Neutrophil (primary cell): ENCODE measurements around the gene UBLCP1.
"Not testable (repeated sequence)": the region's sequence is repeated elsewhere in the genome, so short reads cannot be mapped to it uniquely, and the experiment has no call there.

Source experiments
- H3K27ac ChIP-seq: fragments of 200-600 bp; sonication (generic); 2 replicates; pipeline ENCODE4 v1.5.1; 2016; ENCODE audit warnings: mild to moderate bottlenecking, moderate library complexity
- H3K27me3 ChIP-seq: fragments of 200-600 bp; sonication (generic); 2 replicates; pipeline ENCODE4 v1.6.0; 2016; ENCODE audit warnings: mild to moderate bottlenecking
- H3K36me3 ChIP-seq: fragments of 200-600 bp; sonication (generic); 2 replicates; pipeline ENCODE4 v1.5.1; 2017
- H3K4me1 ChIP-seq, 2 experiments: fragments of 200-600 bp in 1 of 2; sonication (generic) in 1 of 2; 1 replicate in 1 of 2; 2 replicates in 1 of 2; pipeline versions ENCODE4 v1.5.1 to v1.6.1; 2013 to 2016; ENCODE audit warnings: low read depth in 1 of 2, low read length in 1 of 2, mild to moderate bottlenecking in 1 of 2, moderate library complexity in 1 of 2; ENCODE audit not compliant: control insufficient read depth in 1 of 2, insufficient read depth in 1 of 2
- H3K4me3 ChIP-seq, 2 experiments: fragments of 200-600 bp in 1 of 2; sonication (generic) in 1 of 2; 1 replicate in 1 of 2; 2 replicates in 1 of 2; pipeline ENCODE4 v1.5.1; 2013 to 2016; ENCODE audit warnings: low read depth in 1 of 2, low read length in 1 of 2, mild to moderate bottlenecking in 1 of 2, moderate library complexity in 1 of 2
- H3K9me3 ChIP-seq: fragments of 200-600 bp; sonication (generic); 2 replicates; pipeline ENCODE4 v1.5.1; 2016
- TF ChIP-seq, protein P1 (sequence below): fragments of 200-600 bp; sonication (generic); IDR thresholded peaks from 2 replicates; pipeline ENCODE4 v1.5.1; 2016; ENCODE audit warnings: antibody characterized with exemption

UBLCP1 gene

DNA sequence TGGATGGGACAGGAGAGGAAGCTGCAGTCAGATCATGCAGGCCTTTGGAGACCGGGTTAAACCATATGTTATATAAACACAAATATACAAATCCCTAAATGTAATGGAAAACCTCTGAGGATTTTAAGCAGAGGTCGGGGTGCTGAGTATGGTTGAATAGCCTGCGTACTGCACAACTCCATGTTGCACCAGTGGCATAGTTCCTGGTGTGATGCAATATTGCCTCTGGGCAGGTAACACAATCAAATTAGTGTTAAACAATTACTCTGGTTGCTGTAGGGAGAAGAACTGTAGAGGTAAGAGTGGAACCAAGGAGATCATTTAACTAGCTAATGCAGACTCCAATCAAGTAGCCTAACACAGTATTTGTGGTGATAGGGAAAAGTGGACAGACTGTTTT is 32.4 kb upstream of the UBLCP1 start:
- H3K36me3 ChIP-seq, result no peaks in the 10 kb centered on the region
- H3K4me3 ChIP-seq, result no peak overlapping the region
- TF ChIP-seq, protein P1, sequence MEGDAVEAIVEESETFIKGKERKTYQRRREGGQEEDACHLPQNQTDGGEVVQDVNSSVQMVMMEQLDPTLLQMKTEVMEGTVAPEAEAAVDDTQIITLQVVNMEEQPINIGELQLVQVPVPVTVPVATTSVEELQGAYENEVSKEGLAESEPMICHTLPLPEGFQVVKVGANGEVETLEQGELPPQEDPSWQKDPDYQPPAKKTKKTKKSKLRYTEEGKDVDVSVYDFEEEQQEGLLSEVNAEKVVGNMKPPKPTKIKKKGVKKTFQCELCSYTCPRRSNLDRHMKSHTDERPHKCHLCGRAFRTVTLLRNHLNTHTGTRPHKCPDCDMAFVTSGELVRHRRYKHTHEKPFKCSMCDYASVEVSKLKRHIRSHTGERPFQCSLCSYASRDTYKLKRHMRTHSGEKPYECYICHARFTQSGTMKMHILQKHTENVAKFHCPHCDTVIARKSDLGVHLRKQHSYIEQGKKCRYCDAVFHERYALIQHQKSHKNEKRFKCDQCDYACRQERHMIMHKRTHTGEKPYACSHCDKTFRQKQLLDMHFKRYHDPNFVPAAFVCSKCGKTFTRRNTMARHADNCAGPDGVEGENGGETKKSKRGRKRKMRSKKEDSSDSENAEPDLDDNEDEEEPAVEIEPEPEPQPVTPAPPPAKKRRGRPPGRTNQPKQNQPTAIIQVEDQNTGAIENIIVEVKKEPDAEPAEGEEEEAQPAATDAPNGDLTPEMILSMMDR, result no peak
- no peaks in the 10 kb centered on the region for H3K27me3 ChIP-seq
- H3K4me1 ChIP-seq, result peaks cover 43 to 54% of the 10 kb centered on the region in 2 experiments
- no peaks in the 10 kb centered on the region for H3K9me3 ChIP-seq
- H3K27ac ChIP-seq, result peak overlapping the region; percentile 43

GRCh38 chr5:159231167-159231566 is 31.9 kb upstream of the UBLCP1 start:
- H3K27ac ChIP-seq, result peak overlapping the region; percentile 43
- H3K9me3 ChIP-seq, result no peaks in the 10 kb centered on the region
- H3K4me1 ChIP-seq, result peaks cover 41 to 50% of the 10 kb centered on the region in 2 experiments
- H3K36me3 ChIP-seq, result no peaks in the 10 kb centered on the region
- H3K4me3 ChIP-seq, result no peak overlapping the region
- TF ChIP-seq, protein P1, result no peak
- H3K27me3 ChIP-seq, result no peaks in the 10 kb centered on the region

DNA sequence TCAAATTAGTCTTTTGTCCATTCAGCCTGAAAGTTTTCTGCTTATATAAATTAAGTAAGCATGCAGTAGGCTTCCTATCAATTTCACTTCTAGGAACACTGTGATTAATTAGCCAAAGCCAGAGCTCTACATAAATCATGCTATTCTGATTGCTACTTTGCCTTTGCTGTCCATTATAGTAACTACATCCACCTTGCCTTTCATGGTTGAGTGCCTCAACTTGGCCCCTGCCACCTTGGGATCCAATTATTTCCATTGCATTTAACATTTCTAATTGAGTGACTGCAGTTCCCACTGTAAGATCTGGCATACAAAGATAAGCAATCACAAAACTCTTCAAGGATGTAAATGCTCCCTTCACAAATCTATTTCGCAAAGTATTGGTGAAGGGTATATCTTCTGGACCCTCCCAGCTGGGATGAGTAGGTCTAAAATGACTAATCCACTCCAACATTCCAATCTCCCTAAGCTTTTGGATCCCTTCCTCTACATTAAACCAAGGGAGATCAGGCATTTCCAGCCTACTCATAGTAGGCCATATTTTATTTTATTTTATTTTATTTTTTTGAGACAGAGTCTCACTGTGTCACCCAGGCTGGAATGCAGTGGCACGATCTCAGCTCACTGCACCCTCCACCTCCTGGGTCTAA is 27.1 kb upstream of the UBLCP1 start:
- not testable (repeated sequence) for H3K4me3 ChIP-seq, H3K27me3 ChIP-seq, H3K9me3 ChIP-seq, H3K4me1 ChIP-seq, H3K27ac ChIP-seq, H3K36me3 ChIP-seq

GRCh38 chr5:159240301-159240870 is 22.7 kb upstream of the UBLCP1 start:
- H3K4me1 ChIP-seq, result peaks cover 14 to 17% of the 10 kb centered on the region in 2 experiments
- H3K4me3 ChIP-seq, result no peak overlapping the region
- no peaks in the 10 kb centered on the region for H3K9me3 ChIP-seq
- no peaks in the 10 kb centered on the region for H3K27me3 ChIP-seq
- H3K27ac ChIP-seq, result no peak overlapping the region
- H3K36me3 ChIP-seq, result no peaks in the 10 kb centered on the region
- TF ChIP-seq, protein P1, result no peak

GRCh38 chr5:159241946-159242552 is 21.0 kb upstream of the UBLCP1 start:
- Histone ChIP-seq H3K4me1 (peaks cover 14 to 17% of the 10 kb centered on the region in 2 experiments), H3K36me3 (no peaks in the 10 kb centered on the region), H3K27ac (peak overlapping the region; percentile 79), H3K9me3 (no peaks in the 10 kb centered on the region), H3K4me3 (no peak overlapping the region), H3K27me3 (no peaks in the 10 kb centered on the region)
- TF ChIP-seq, protein P1, result no peak

- TF ChIP-seq, protein P1, result no peak
- H3K27me3 ChIP-seq, result no peaks in the 10 kb centered on the region
- H3K9me3 ChIP-seq, result no peaks in the 10 kb centered on the region
- no peaks in the 10 kb centered on the region for H3K36me3 ChIP-seq
- peaks cover 14 to 17% of the 10 kb centered on the region in 2 experiments for H3K4me1 ChIP-seq
- H3K27ac ChIP-seq, result peak overlapping the region; percentile 79
- no peak overlapping the region for H3K4me3 ChIP-seq
These were observed 20.4 kb upstream of the UBLCP1 start for GRCh38 chr5:159242656-159243055.
